Adipose tissue (tissue), 3 donors: Measurements from ENCODE around the gene XIRP2. TPM values are rescaled to one million over a fixed set of nuclear protein-coding genes. Genes with fewer than 3 reads are reported as not detected.
"Not testable (repeated sequence)": the region's sequence is repeated elsewhere in the genome, so short reads cannot be mapped to it uniquely, and the experiment has no call there.

Experiments used
- H3K27ac ChIP-seq: one replicate; pipeline ENCODE4 v1.5.1; 2013; ENCODE audit warnings: low read depth, low read length
- WGBS, 3 donors: extraction: QIAGEN DNeasy Blood & Tissue Kit; methylation state at CpG; one replicate each; pipeline ENCODE4 v1.1.7; 2013; 5-methylcytosine and 5-hydroxymethylcytosine counted together
- polyA plus RNA-seq, 3 donors: library from polyadenylated mRNA; stranded (reverse); fragments of 200-250 nt; gene quantifications; one replicate each; pipeline ENCODE4 v1.2.3, GENCODE V29; 2013
- donor health status: healthy with polysubstance abuse.
- donor health status: Bipolar disorder and iron deficiency.
- donor health status: healthy.

XIRP2 gene
- polyA plus RNA-seq, 3 donors: 0.16 to 0.45 (median 0.38) TPM

GRCh38 chr2:167017021-167017420, 128.7 kb downstream of the XIRP2 start:
- 75 to 93% (median 88%) methylated on average over 1 of the region's 1 CpG for WGBS, 3 donors
- no peak overlapping the region for H3K27ac ChIP-seq

GRCh38 chr2:167018590-167018989, 130.3 kb downstream of the XIRP2 start:
- 51 to 64% (median 61%) methylated on average over 2 of the region's 2 CpGs for WGBS, 3 donors
- H3K27ac ChIP-seq: no peak overlapping the region

- 91 to 94% (median 92%) methylated on average over 4 of the region's 4 CpGs for WGBS, 3 donors
- no peak overlapping the region for H3K27ac ChIP-seq
Observed at GRCh38 chr2:167028503-167028902, 140.2 kb downstream of the XIRP2 start.

- not testable (repeated sequence) for H3K27ac ChIP-seq
- 88 to 95% (median 92%) methylated on average over 3 of the region's 3 CpGs for WGBS, 3 donors
Observed at GRCh38 chr2:167034976-167035375, 146.7 kb downstream of the XIRP2 start.

GRCh38 chr2:167048829-167049228, 160.5 kb downstream of the XIRP2 start:
- no peak overlapping the region for H3K27ac ChIP-seq

- no peak overlapping the region for H3K27ac ChIP-seq
- 57 to 75% (median 70%) methylated on average over 3 of the region's 3 CpGs for WGBS, 3 donors
Observed at GRCh38 chr2:167049659-167050058, 161.4 kb downstream of the XIRP2 start.

- no peak overlapping the region for H3K27ac ChIP-seq
- WGBS, 3 donors: 73 to 85% (median 83%) methylated on average over 1 of the region's 1 CpG
Observed at GRCh38 chr2:167052825-167053224, 164.5 kb downstream of the XIRP2 start.

- H3K27ac ChIP-seq: no peak overlapping the region
- WGBS, 3 donors: 87 to 92% (median 91%) methylated on average over 3 of the region's 3 CpGs
Observed at GRCh38 chr2:167054881-167055280, 166.6 kb downstream of the XIRP2 start.

GRCh38 chr2:167057446-167057845, 169.2 kb downstream of the XIRP2 start:
- 76 to 85% (median 78%) methylated on average over 4 of the region's 4 CpGs for WGBS, 3 donors
- no peak overlapping the region for H3K27ac ChIP-seq

- no peak overlapping the region for H3K27ac ChIP-seq
- WGBS, 3 donors: 90 to 96% (median 93%) methylated on average over 10 of the region's 10 CpGs
Observed at GRCh38 chr2:167059173-167059572, 170.9 kb downstream of the XIRP2 start.

- 77 to 97% (median 84%) methylated on average over 1 of the region's 1 CpG for WGBS, 3 donors
- H3K27ac ChIP-seq: no peak overlapping the region
Observed at GRCh38 chr2:167069855-167070254, 181.6 kb downstream of the XIRP2 start.

- H3K27ac ChIP-seq: not testable (repeated sequence)
- WGBS, 3 donors: 90 to 98% (median 96%) methylated on average over 8 of the region's 8 CpGs
Observed at GRCh38 chr2:167075708-167076107, 187.4 kb downstream of the XIRP2 start.

- H3K27ac ChIP-seq: not testable (repeated sequence)
- WGBS, 3 donors: 81 to 90% (median 82%) methylated on average over 3 of the region's 3 CpGs
Observed at GRCh38 chr2:167098931-167099330, 210.7 kb downstream of the XIRP2 start.

GRCh38 chr2:167100506-167100905, 212.2 kb downstream of the XIRP2 start:
- no peak overlapping the region for H3K27ac ChIP-seq
- WGBS, 3 donors: 50 to 58% (median 52%) methylated on average over 2 of the region's 2 CpGs

- H3K27ac ChIP-seq: no peak overlapping the region
- 66 to 77% (median 76%) methylated on average over 5 of the region's 5 CpGs for WGBS, 3 donors
Observed at GRCh38 chr2:167103028-167103756, 214.9 kb downstream of the XIRP2 start.

- H3K27ac ChIP-seq: no peak overlapping the region
Observed at GRCh38 chr2:167103757-167104133, 215.5 kb downstream of the XIRP2 start.

- 72 to 90% (median 89%) methylated on average over 3 of the region's 3 CpGs for WGBS, 3 donors
- H3K27ac ChIP-seq: no peak overlapping the region
Observed at GRCh38 chr2:167104691-167105090, 216.4 kb downstream of the XIRP2 start.

- H3K27ac ChIP-seq: not testable (repeated sequence)
Observed at GRCh38 chr2:167109682-167110081, 221.4 kb downstream of the XIRP2 start.

- no peak overlapping the region for H3K27ac ChIP-seq
Observed at GRCh38 chr2:167110345-167110744, 222.1 kb downstream of the XIRP2 start.

GRCh38 chr2:167114018-167114417, 225.7 kb downstream of the XIRP2 start:
- WGBS, 3 donors: 50 to 84% (median 71%) methylated on average over 4 of the region's 4 CpGs

GRCh38 chr2:167115541-167115940, 227.3 kb downstream of the XIRP2 start:
- no peak overlapping the region for H3K27ac ChIP-seq

More at GRCh38 chr2:167114018-167114417, 225.7 kb downstream of the XIRP2 start:
- H3K27ac ChIP-seq: no peak overlapping the region
